GM18508 (cell line): ENCODE data around the gene MEGF8.

Experiments used
- ATAC-seq: cut with Tn5 transposase; IDR thresholded peaks from one replicate; pipeline ENCODE4 v1.9.1; 2021; ENCODE audit warnings: moderate number of reproducible peaks; ENCODE audit not compliant: insufficient read depth, unreplicated experiment

Gene MEGF8

DNA sequence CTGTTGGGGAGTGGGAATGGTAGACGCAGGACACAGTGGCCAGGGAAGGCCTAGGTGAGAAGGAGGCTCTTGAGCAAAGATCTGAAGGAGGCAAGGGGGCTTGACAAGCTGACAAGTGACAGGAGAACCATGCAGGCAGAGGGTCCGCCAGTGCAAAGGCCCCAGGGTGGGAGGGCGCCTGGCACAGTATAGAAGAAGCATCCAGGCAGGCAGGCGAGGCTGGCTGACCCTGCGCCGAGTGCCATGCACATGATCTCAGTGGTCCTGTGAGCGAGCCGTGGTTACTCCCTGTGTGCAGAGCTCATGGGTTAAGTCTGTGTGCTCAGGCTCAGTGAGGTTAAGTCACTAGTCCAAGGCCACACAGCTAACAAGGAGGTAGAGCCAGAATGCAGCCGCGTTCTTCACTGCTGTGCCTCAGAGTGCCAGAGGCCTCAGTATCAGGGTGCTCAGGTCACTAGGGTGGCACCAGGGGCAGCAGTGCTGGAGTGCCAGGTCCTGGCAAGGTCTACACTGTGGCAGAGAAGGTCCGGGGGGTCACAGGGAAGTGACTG is 49.5 kb downstream of the MEGF8 start:
- ATAC-seq: no peak

GRCh38 chr19:42375415-42376176 is 50.2 kb downstream of the MEGF8 start:
- no peak for ATAC-seq

DNA sequence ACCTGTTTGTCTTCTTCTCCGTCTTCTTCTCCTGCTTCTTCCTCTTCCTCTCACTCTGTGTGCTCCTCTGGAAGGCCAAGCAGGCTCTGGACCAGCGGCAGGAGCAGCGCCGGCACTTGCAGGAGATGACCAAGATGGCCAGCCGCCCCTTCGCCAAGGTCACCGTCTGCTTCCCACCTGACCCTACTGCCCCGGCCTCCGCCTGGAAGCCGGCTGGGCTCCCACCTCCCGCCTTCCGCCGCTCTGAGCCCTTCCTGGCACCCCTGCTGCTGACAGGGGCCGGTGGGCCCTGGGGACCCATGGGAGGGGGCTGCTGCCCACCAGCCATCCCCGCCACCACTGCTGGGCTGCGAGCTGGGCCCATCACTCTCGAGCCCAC is 50.7 kb downstream of the MEGF8 start:
- ATAC-seq: no peak

- no peak for ATAC-seq
These were observed 53.1 kb downstream of the MEGF8 start for GRCh38 chr19:42378225-42379215.

- ATAC-seq: no peak
These were observed 54.7 kb downstream of the MEGF8 start for GRCh38 chr19:42380155-42380554.

GRCh38 chr19:42386974-42387707 is 61.7 kb downstream of the MEGF8 start:
- no peak for ATAC-seq

DNA sequence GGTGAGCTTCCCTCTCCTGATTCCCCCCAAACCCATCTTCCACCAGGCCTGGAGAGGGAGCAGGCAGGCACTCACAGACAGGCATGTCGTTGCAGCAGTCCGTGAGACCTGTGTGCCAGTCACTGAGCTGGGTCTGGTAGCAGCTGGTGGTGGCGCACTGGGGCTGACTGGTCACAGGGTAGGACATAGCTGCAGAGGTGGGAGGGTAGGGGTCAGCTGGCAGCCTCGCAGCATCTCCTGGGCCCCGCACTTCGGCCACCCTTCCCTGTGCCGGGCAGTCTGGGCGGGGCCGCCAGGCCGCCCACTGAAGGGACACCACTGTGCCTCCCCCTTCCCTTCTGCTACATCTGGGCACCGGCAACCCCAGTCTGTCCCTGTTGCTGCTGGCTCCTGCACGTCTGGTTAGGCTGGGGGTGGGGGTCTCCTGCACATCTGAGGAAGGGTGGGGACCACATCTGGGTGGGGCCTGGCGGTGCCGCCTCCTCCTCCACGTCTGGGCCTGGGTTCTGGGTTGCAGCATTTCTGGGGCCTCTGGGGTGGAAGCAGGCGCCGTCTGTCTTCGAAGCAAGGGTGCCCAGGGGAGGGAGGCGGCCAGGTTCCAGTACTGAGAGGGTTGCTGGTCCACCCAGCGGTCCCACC is 63.5 kb downstream of the MEGF8 start:
- ATAC-seq: no peak

DNA sequence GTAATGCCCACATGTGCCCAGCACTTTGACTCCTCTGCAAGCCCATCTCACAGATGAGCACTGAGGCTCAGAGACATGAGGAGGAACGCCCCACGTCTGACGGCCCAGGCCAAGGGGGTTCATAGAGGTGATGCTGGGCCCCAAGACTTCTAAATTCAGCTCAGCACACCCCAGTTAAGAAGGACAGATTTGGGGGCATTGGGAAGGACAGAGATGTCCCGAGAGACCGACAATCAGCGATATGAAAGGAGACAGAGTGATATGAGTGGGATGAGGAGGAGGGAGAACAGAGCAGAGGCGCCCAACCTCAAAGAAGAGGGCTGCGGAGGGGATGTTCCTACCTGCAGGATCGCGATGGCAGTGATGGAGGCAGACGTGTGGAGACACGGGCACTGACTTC is 64.5 kb downstream of the MEGF8 start, which contains the start of gene CNFN:
CNFN (minus strand) TSS at position 399 of the 400 bp plus-strand sequence. CDS start 1,260 bp downstream, outside the sequence.
- ATAC-seq: no peak

- no peak for ATAC-seq
These were observed 66.7 kb downstream of the MEGF8 start for GRCh38 chr19:42392165-42392564.

DNA sequence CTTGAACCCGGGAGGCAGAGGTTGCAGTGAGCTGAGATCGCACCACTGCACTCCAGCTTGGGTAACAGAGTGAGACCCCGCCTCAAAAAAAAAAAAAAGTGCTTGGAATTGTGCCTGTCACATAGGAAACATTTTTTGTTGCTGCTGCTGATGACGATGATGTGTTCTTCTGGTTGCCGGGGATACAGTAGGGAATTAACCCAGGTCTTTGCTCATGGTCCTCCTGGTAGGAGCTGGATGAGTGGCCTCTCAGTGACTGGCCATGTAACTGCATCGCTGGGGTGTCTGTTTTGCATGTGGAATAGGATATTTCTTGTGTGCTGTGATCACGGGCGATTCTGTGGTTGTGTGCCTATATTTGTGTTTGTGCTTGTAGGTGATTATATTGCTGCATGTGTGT is 69.3 kb downstream of the MEGF8 start:
- ATAC-seq: no peak

DNA sequence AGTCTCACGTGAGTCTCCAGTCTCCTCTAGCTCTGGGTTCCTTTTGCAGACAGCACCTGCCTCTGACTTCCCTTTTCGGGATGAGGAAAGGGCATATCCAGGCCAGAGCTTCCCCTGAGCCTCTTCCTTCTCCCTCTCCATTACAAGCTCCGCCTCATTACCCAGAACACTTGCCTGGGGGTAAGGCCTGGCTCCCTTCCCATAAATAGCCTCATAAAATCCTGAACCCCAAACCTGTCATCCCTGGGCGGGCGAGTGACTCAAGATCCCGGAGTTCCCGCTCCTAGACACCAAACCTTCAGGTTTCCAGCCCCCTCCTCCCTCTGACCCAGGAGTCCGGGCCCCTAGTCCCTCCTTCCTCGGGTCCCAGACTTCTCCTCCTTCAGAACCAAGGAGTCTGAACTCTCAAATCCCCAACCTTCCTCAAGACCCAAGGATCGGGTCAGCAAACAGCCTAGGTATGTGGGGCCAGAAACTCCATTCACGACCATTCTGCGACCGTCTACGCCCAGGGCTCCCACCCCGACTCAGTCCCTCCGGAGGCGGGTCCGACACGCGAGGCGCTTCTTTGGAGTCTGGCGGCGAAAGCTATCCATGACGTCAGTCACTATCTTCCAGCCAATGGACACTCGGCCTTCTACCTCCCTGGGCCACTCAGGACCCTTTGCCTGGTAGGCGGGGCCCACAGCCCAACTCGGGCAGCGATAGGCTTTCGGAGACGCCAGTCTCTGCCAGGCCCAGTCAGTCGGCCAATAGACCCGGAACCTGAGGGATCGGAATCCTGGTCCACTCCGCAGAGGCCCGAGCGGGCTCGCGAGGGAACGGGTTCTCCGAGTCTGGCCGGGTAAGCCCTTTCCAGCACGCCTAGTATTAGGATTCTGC is 71.2 kb downstream of the MEGF8 start:
- no peak for ATAC-seq

DNA sequence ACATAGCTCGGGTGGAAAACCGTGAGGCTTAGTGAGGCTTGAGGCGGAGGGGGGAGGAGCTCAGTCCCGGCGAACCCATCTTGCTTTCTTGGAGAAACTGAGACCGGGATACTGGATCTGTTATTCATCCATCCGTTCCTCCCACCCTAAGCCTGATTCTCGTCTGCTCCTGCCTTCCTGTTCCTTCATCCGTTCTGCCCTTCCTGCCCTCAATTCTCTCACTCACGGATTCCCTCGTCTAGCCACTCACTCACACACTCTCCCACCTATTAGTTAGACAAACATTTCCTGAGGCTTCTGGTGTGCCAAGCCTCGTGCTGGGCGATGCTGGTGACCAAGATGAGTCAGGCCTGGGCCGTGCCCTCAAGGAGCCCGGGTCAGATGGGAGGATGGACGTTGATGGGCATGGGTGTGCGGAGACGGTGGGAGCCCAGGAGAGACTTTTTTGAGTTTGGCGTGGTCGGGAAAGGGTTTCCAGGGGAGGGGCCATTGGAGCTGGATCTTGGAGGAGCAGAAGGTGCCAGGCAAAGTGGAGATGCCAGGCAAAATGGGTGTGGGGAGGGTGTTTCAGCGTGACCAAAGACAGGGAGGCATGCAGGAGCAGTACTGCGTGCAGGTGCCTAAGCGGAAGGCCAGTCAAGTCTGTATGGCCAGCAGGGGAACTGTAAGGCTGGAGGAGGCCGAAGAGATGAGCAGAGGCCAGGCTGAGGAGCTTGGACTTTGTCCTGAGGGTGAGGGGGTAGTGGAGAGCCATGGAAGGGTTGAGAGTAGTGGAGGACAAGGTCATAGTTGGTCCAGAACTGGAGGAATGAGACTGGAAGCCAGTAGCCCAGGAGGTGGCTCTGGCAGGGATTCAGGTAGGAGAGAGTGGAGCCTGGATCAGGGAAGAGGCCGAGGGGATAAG is 72.1 kb downstream of the MEGF8 start:
- no peak for ATAC-seq

DNA sequence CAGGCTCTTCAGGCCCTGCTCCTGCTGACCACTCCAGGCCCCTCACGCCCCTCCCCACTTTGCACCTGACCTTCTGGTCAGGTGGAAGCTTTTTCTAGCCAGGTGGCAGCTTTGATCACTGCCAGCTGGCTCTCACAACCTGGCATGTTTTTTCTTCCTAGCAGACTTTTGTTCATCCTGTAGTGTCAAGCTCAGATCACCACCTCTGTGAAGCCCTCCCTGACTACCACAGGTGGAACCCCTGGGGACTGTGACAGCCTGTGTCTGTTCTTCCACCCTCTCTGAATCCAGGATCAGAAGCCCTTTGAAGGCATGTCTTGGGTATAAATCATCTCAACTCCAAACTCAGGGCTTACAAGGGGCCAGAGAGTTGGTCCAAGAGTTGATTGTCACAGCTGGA is 75.0 kb downstream of the MEGF8 start:
- ATAC-seq: no peak

DNA sequence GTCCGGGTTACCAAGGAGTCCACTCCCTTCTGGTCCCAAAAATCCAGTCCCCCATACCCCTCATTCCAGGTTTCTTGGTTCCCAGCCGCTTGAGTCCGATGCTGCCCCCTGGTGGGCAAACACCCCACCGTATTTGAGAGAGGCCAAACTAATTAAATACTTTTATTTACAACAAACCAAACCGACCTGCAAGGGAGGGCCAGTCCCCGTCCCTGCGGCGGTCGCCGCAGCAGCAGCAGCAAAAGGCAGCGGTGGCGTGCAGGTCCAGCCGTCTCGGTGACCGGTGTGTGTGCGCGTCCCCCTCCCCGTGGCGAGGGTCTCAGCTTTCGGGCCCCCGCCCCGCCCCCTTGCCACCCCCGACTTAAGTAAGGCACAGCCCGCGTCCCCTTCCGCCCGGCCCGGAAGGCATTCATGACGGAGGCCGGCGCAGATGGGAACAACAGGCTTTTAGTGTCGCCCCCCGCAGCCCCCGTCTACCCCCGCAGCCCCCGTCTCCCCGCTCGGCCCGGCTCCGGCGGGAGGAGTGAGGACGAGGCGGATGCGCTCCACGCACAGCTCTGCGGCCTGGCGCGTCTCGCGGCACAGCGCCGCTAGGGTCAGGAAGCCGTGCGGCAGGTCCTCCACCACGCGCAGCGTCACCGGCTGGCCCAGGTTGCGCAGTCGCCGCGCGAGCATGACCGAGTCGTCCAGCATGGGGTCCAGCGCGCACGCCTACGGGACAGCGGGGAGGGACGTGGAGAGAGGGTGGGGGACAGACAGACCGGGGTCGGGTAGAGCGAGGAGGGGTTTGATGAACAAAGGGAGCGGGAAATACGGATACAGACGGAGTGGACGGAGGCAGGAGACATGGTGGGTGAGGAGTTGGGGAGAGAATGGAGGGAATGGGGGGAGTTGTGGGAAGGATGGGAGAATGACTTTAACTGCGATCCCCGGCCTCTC is 76.2 kb downstream of the MEGF8 start:
- ATAC-seq: no peak

- no peak for ATAC-seq
These were observed 77.1 kb downstream of the MEGF8 start for GRCh38 chr19:42402376-42403116.

DNA sequence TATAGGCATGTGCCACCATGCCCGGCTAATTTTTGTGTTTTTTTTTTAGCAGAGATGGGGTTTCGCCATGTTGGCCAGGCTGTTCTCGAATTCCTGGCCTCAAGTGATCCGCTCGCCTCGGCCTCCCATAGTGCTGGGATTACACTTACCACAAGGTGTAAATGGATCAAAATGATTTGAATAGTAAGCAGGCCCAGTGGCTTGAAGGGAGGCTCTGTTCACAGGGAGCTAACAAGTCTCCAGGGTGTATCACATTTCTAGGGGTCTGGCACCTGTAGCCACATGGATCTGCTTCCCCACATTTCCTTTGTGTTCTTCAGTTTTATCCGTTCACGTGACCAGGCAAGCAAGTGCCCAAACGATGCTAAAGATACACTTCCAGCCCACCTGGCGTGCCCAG is 78.2 kb downstream of the MEGF8 start:
- no peak for ATAC-seq
